Astrocyte (in vitro differentiated cells and primary cell): ENCODE measurements around the gene RUVBL1. TPM values are rescaled to one million over a fixed set of nuclear protein-coding genes. Genes with fewer than 3 reads are reported as not detected.

Experiments
- DNase-seq: peaks from one replicate; pipeline ENCODE4 v3.0.0-alpha.2; 2010; ENCODE audit warnings: low read depth
- FAIRE-seq: peaks from 2 replicates; lab custom pipeline; 2011; peaks lifted over from hg19 to GRCh38; lab: Jason Lieb, UNC
- H2AFZ ChIP-seq: 2 replicates; pipeline ENCODE4 v1.6.0; 2012; ENCODE audit warnings: low read depth, low read length, inconsistent platforms
- H3K27ac ChIP-seq: 2 replicates; pipeline ENCODE4 v1.5.1; 2011; ENCODE audit warnings: low read depth, low read length, inconsistent platforms
- H3K27me3 ChIP-seq: 2 replicates; pipeline ENCODE4 v1.6.0; 2011; ENCODE audit warnings: low read length, inconsistent platforms; ENCODE audit not compliant: insufficient read depth
- H3K36me3 ChIP-seq: 2 replicates; pipeline ENCODE4 v1.5.1; 2011; ENCODE audit warnings: low read length, inconsistent platforms; ENCODE audit not compliant: insufficient read depth
- H3K4me1 ChIP-seq: 2 replicates; pipeline ENCODE4 v1.5.1; 2011; ENCODE audit warnings: low read length, inconsistent platforms; ENCODE audit not compliant: insufficient read depth
- H3K4me2 ChIP-seq: 2 replicates; pipeline ENCODE4 v1.6.0; 2012; ENCODE audit warnings: low read length, inconsistent platforms
- H3K4me3 ChIP-seq: 2 replicates; pipeline ENCODE4 v1.5.1; 2011; ENCODE audit warnings: low read depth, mild to moderate bottlenecking, low read length, inconsistent platforms; ENCODE audit not compliant: insufficient read depth
- H3K79me2 ChIP-seq: 2 replicates; pipeline ENCODE4 v1.6.0; 2012; ENCODE audit warnings: mild to moderate bottlenecking, low read length, inconsistent platforms; ENCODE audit not compliant: insufficient read depth
- H3K9ac ChIP-seq: 2 replicates; pipeline ENCODE4 v1.6.0; 2012; ENCODE audit warnings: mild to moderate bottlenecking, low read length, inconsistent platforms
- H3K9me3 ChIP-seq: 2 replicates; pipeline ENCODE4 v1.5.1; 2012; ENCODE audit warnings: low read depth, mild to moderate bottlenecking, low read length, inconsistent platforms; ENCODE audit not compliant: insufficient read depth
- H4K20me1 ChIP-seq: 2 replicates; pipeline ENCODE4 v1.6.0; 2012; ENCODE audit warnings: low read length, inconsistent platforms; ENCODE audit not compliant: insufficient read depth
- H3K27ac Mint-ChIP-seq: one replicate; pipeline ENCODE4 v1.8.0; 2021; ENCODE audit warnings: mild to moderate bottlenecking, mixed read lengths; ENCODE audit not compliant: unreplicated experiment
- H3K27me3 Mint-ChIP-seq: one replicate; pipeline ENCODE4 v1.8.0; 2021; ENCODE audit warnings: low read depth, mixed read lengths; ENCODE audit not compliant: unreplicated experiment
- H3K36me3 Mint-ChIP-seq: one replicate; pipeline ENCODE4 v1.8.0; 2021; ENCODE audit warnings: low read depth, mixed read lengths; ENCODE audit not compliant: unreplicated experiment
- H3K4me1 Mint-ChIP-seq: one replicate; pipeline ENCODE4 v1.8.0; 2021; ENCODE audit warnings: low read depth, mixed read lengths; ENCODE audit not compliant: unreplicated experiment
- H3K4me3 Mint-ChIP-seq: one replicate; pipeline ENCODE4 v1.8.0; 2021; ENCODE audit warnings: mild to moderate bottlenecking, moderate library complexity, mixed read lengths; ENCODE audit not compliant: unreplicated experiment
- H3K9me3 Mint-ChIP-seq: one replicate; pipeline ENCODE4 v1.8.0; 2021; ENCODE audit warnings: mild to moderate bottlenecking, mixed read lengths; ENCODE audit not compliant: unreplicated experiment
- EZH2 ChIP-seq: IDR thresholded peaks from 2 replicates; pipeline ENCODE4 v1.6.1; 2012; ENCODE audit warnings: mild to moderate bottlenecking, low read length, inconsistent platforms; ENCODE audit not compliant: insufficient read depth
- total RNA-seq: library from RNA; stranded (reverse); gene quantifications from 2 replicates; pipeline ENCODE4 v1.2.1, GENCODE V29; 2021
- TF ChIP-seq, protein P1 (sequence below): IDR thresholded peaks from 2 replicates; pipeline ENCODE4 v1.5.1; 2011; ENCODE audit warnings: low read depth, mild to moderate bottlenecking, inconsistent platforms, low read length, moderate library complexity; ENCODE audit not compliant: insufficient read depth

Gene RUVBL1
- total RNA-seq, 1 donor from 2014 or later, result 43.0 TPM

DNA sequence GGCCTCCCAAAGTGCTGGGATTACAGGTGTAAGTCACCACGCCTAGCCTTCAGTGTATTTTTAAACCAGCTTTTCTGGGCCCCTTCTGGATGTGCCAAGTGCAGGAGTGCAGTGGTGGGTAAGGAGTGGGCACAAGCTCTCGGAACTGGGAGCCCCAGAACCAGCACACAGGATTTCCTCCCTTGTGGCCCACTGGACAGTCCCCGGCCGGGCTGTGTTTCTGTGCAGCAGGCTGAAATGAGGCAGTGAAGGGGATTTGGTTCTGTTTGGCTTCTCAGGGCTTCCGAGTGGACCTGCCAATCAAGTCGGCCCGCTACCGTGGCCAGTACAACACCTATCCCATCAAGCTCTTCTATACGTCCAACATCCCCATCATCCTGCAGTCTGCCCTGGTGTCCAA, 56.9 kb downstream of the RUVBL1 start:
- Histone ChIP-seq H3K4me3 (no peak overlapping the region), H3K79me2 (peaks cover 94% of the 10 kb centered on the region), H3K36me3 (peaks cover 92% of the 10 kb centered on the region), H2AFZ (no peak overlapping the region), H3K9ac (no peak overlapping the region), H3K4me2 (no peak overlapping the region), H3K4me1 (peaks cover 8% of the 10 kb centered on the region), H3K27me3 (no peaks in the 10 kb centered on the region), H3K9me3 (no peaks in the 10 kb centered on the region), H3K27ac (no peak overlapping the region), H4K20me1 (peaks cover 95% of the 10 kb centered on the region)
- DNase-seq (no peak), FAIRE-seq (no peak)
- peaks cover 5% of the 10 kb centered on the region for H3K4me1 Mint-ChIP-seq
- no peak for TF ChIP-seq EZH2
- TF ChIP-seq, protein P1, sequence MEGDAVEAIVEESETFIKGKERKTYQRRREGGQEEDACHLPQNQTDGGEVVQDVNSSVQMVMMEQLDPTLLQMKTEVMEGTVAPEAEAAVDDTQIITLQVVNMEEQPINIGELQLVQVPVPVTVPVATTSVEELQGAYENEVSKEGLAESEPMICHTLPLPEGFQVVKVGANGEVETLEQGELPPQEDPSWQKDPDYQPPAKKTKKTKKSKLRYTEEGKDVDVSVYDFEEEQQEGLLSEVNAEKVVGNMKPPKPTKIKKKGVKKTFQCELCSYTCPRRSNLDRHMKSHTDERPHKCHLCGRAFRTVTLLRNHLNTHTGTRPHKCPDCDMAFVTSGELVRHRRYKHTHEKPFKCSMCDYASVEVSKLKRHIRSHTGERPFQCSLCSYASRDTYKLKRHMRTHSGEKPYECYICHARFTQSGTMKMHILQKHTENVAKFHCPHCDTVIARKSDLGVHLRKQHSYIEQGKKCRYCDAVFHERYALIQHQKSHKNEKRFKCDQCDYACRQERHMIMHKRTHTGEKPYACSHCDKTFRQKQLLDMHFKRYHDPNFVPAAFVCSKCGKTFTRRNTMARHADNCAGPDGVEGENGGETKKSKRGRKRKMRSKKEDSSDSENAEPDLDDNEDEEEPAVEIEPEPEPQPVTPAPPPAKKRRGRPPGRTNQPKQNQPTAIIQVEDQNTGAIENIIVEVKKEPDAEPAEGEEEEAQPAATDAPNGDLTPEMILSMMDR, result no peak
- no peak overlapping the region for H3K27ac Mint-ChIP-seq
- H3K27me3 Mint-ChIP-seq, result no peaks in the 10 kb centered on the region
- peak overlapping the region; percentile 46 for H3K4me3 Mint-ChIP-seq
- peaks cover 38% of the 10 kb centered on the region for H3K36me3 Mint-ChIP-seq
- no peaks in the 10 kb centered on the region for H3K9me3 Mint-ChIP-seq

DNA sequence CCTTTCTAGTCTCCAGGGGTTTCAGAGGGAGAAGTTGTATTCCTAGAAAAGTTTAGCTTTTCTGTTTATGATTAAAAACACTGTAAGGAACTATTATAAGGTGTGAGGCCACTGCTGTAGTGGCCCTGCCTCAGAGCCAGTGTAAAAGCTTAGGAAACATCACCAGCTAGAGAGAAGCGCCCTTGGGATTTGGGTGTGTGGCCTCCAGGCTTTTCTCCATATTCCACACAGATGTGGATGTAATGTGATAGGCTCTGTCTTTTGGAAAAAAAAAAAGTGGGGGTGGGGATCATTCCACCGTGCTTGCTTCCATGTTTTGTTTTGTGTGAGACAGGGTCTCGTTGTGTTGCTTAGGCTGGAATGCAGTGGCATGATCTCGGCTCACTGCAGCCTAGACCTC, 57.5 kb downstream of the RUVBL1 start:
- no peak overlapping the region for H3K27ac Mint-ChIP-seq
- Histone ChIP-seq H3K4me3 (no peak overlapping the region), H3K4me1 (peaks cover 14% of the 10 kb centered on the region), H2AFZ (no peak overlapping the region), H3K27ac (no peak overlapping the region), H4K20me1 (peaks cover 95% of the 10 kb centered on the region), H3K9ac (no peak overlapping the region), H3K36me3 (peaks cover 91% of the 10 kb centered on the region), H3K9me3 (no peaks in the 10 kb centered on the region), H3K27me3 (no peaks in the 10 kb centered on the region), H3K4me2 (no peak overlapping the region), H3K79me2 (peaks cover 91% of the 10 kb centered on the region)
- DNase-seq (no peak), FAIRE-seq (no peak)
- H3K36me3 Mint-ChIP-seq, result peaks cover 41% of the 10 kb centered on the region
- H3K9me3 Mint-ChIP-seq, result no peaks in the 10 kb centered on the region
- no peak overlapping the region for H3K4me3 Mint-ChIP-seq
- no peak for TF ChIP-seq EZH2
- TF ChIP-seq, protein P1, result no peak
- H3K4me1 Mint-ChIP-seq, result peaks cover 11% of the 10 kb centered on the region
- no peaks in the 10 kb centered on the region for H3K27me3 Mint-ChIP-seq

DNA sequence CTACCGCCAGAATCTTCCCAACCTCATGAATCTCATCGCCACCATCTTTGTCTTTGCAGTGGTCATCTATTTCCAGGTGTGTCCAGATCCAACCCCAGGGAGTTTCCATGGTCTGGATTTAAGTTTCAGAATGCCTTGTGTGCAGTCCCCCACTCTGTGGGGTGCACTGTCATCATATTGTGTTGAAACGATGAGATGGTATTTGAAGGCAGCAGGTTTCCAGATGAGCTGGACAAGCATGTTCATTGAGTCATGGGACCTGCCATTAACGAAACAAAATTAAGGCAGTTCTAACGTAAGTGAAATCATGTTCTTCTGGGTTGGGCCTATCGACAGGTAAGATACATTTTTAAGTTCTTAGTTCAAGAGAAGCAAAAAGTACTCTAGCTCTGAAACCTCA, 58.6 kb downstream of the RUVBL1 start:
- DNase-seq (no peak), FAIRE-seq (no peak)
- Histone ChIP-seq H4K20me1 (peaks cover 94% of the 10 kb centered on the region), H3K9me3 (no peaks in the 10 kb centered on the region), H3K9ac (no peak overlapping the region), H3K27me3 (no peaks in the 10 kb centered on the region), H3K27ac (no peak overlapping the region), H3K36me3 (peaks cover 86% of the 10 kb centered on the region), H3K4me2 (no peak overlapping the region), H3K4me1 (peaks cover 23% of the 10 kb centered on the region), H3K4me3 (no peak overlapping the region), H3K79me2 (peaks cover 81% of the 10 kb centered on the region), H2AFZ (no peak overlapping the region)
- TF ChIP-seq, protein P1, result no peak
- no peak for TF ChIP-seq EZH2
- Mint-ChIP-seq H3K27ac (peak overlapping the region; percentile 56), H3K36me3 (peaks cover 47% of the 10 kb centered on the region), H3K27me3 (no peaks in the 10 kb centered on the region), H3K4me1 (peaks cover 18% of the 10 kb centered on the region), H3K9me3 (no peaks in the 10 kb centered on the region), H3K4me3 (no peak overlapping the region)
